ENCODE data around the gene JPH4. TPM values are rescaled to one million over a fixed set of nuclear protein-coding genes. Genes with fewer than 3 reads are reported as not detected.

The JPH4 gene
- total and polyA plus RNA-seq, 2 experiments from 2014 or later = not detected

- no peak for TF ChIP-seq EZH2phosphoT487 (IDR thresholded peaks at IDR 0.05; ENCODE audit: insufficient read depth, low read depth)
- no peak for TF ChIP-seq EZH2 (IDR thresholded peaks at IDR 0.05; ENCODE audit: insufficient read depth, poor library complexity, severe bottlenecking)
- Histone ChIP-seq H3K4me2 (ENCODE audit: unreplicated experiment) (no peak overlapping the region), H3K9me3 (ENCODE audit: low read depth) (no peaks in the 10 kb centered on the region), H3K27ac (no peak overlapping the region), H2AFZ (no peak overlapping the region), H3K4me1 (ENCODE audit: insufficient read depth) (no peaks in the 10 kb centered on the region), H3K79me2 (ENCODE audit: insufficient read depth) (no peaks in the 10 kb centered on the region), H3K9me2 (ENCODE audit: insufficient read depth) (no peaks in the 10 kb centered on the region), H4K20me1 (ENCODE audit: insufficient read depth) (no peaks in the 10 kb centered on the region), H3K4me3 (no peak overlapping the region), H3K27me3 (replicated peaks; ENCODE audit: insufficient read depth) (peaks cover 36% of the 10 kb centered on the region), H3F3A (ENCODE audit: insufficient read depth) (no peaks in the 10 kb centered on the region), H3K36me3 (ENCODE audit: low read depth) (no peaks in the 10 kb centered on the region), H3K9ac (no peak overlapping the region)
- WGBS, 2 experiments (ENCODE audit: low coverage in 1 of 2, low lambda C conversion rate in 2 of 2, missing lambda C conversion rate in 2 of 2) = 82 to 95% methylated on average over 6 to 8 of the region's 8 CpGs
- no peak for DNase-seq
- in situ Hi-C loops (cut with MboI) = no loop called here
Observed at GRCh38 chr14:23580948-23581281, 2.3 kb upstream of the JPH4 start.

- no peaks in the 10 kb centered on the region for H3K79me2 ChIP-seq (ENCODE audit: insufficient read depth)
- no peaks in the 10 kb centered on the region for H4K20me1 ChIP-seq (ENCODE audit: insufficient read depth)
- no peaks in the 10 kb centered on the region for H3K9me3 ChIP-seq (ENCODE audit: low read depth)
- no peak for DNase-seq
- peaks cover 39% of the 10 kb centered on the region for H3K27me3 ChIP-seq (replicated peaks; ENCODE audit: insufficient read depth)
- no peaks in the 10 kb centered on the region for H3K4me1 ChIP-seq (ENCODE audit: insufficient read depth)
- TF ChIP-seq EZH2phosphoT487 (IDR thresholded peaks at IDR 0.05; ENCODE audit: insufficient read depth, low read depth) (no peak), EZH2 (IDR thresholded peaks at IDR 0.05; ENCODE audit: insufficient read depth, poor library complexity, severe bottlenecking) (no peak)
- H2AFZ ChIP-seq = no peak overlapping the region
- H3K27ac ChIP-seq = no peak overlapping the region
- H3K4me2 ChIP-seq (ENCODE audit: unreplicated experiment) = no peak overlapping the region
- H3K9ac ChIP-seq = no peak overlapping the region
- no peaks in the 10 kb centered on the region for H3K9me2 ChIP-seq (ENCODE audit: insufficient read depth)
- in situ Hi-C loops (cut with MboI) = no loop called here
- WGBS, 2 experiments (ENCODE audit: low coverage in 1 of 2, low lambda C conversion rate in 2 of 2, missing lambda C conversion rate in 2 of 2) = 64 to 73% methylated on average over 14 to 22 of the region's 24 CpGs
- no peak overlapping the region for H3K4me3 ChIP-seq
- H3K36me3 ChIP-seq (ENCODE audit: low read depth) = no peaks in the 10 kb centered on the region
- H3F3A ChIP-seq (ENCODE audit: insufficient read depth) = no peaks in the 10 kb centered on the region
Observed at GRCh38 chr14:23580152-23580926, 1.7 kb upstream of the JPH4 start.

- Histone ChIP-seq H3K9me2 (ENCODE audit: insufficient read depth) (no peaks in the 10 kb centered on the region), H4K20me1 (ENCODE audit: insufficient read depth) (no peaks in the 10 kb centered on the region), H3K27ac (no peak overlapping the region), H3K9me3 (ENCODE audit: low read depth) (no peaks in the 10 kb centered on the region), H3F3A (ENCODE audit: insufficient read depth) (no peaks in the 10 kb centered on the region), H3K27me3 (replicated peaks; ENCODE audit: insufficient read depth) (peaks cover 45% of the 10 kb centered on the region), H3K9ac (no peak overlapping the region), H3K79me2 (ENCODE audit: insufficient read depth) (no peaks in the 10 kb centered on the region), H3K4me1 (ENCODE audit: insufficient read depth) (no peaks in the 10 kb centered on the region), H3K4me2 (ENCODE audit: unreplicated experiment) (no peak overlapping the region), H3K36me3 (ENCODE audit: low read depth) (no peaks in the 10 kb centered on the region), H2AFZ (no peak overlapping the region), H3K4me3 (no peak overlapping the region)
- in situ Hi-C loops (cut with MboI) = no loop called here
- no peak for TF ChIP-seq EZH2phosphoT487 (IDR thresholded peaks at IDR 0.05; ENCODE audit: insufficient read depth, low read depth)
- DNase-seq = no peak
Observed at GRCh38 chr14:23579739-23580138, 1.1 kb upstream of the JPH4 start.

- Histone ChIP-seq H3K36me3 (ENCODE audit: low read depth) (no peaks in the 10 kb centered on the region), H3F3A (ENCODE audit: insufficient read depth) (no peaks in the 10 kb centered on the region), H3K9ac (no peak overlapping the region), H4K20me1 (ENCODE audit: insufficient read depth) (no peaks in the 10 kb centered on the region), H3K79me2 (ENCODE audit: insufficient read depth) (no peaks in the 10 kb centered on the region), H3K27ac (no peak overlapping the region), H3K9me2 (ENCODE audit: insufficient read depth) (no peaks in the 10 kb centered on the region), H3K4me3 (no peak overlapping the region), H3K27me3 (replicated peaks; ENCODE audit: insufficient read depth) (peaks cover 47% of the 10 kb centered on the region), H3K9me3 (ENCODE audit: low read depth) (no peaks in the 10 kb centered on the region), H3K4me1 (ENCODE audit: insufficient read depth) (no peaks in the 10 kb centered on the region), H3K4me2 (ENCODE audit: unreplicated experiment) (no peak overlapping the region), H2AFZ (no peak overlapping the region)
- DNase-seq = no peak
- in situ Hi-C loops (cut with MboI) = no loop called here
- no peak for TF ChIP-seq EZH2phosphoT487 (IDR thresholded peaks at IDR 0.05; ENCODE audit: insufficient read depth, low read depth)
- TF ChIP-seq EZH2 (IDR thresholded peaks at IDR 0.05; ENCODE audit: insufficient read depth, poor library complexity, severe bottlenecking) = no peak
- 47 to 65% methylated on average over 3 of the region's 3 CpGs for WGBS, 2 experiments (ENCODE audit: low coverage in 1 of 2, low lambda C conversion rate in 2 of 2, missing lambda C conversion rate in 2 of 2)
Observed at GRCh38 chr14:23579311-23579630, 681 bp upstream of the JPH4 start.
